MV-4-11 (cell line): ENCODE results near the gene FOXK1.
"Not testable (repeated sequence)": the region's sequence is repeated elsewhere in the genome, so short reads cannot be mapped to it uniquely, and the experiment has no call there.

Source experiments
- DNase-seq: peaks from one replicate; lab custom pipeline; 2025; lab: John Stamatoyannopoulos, UW

FOXK1 gene

GRCh38 chr7:4800926-4801838 lies 119.1 kb downstream of the FOXK1 start:
- DNase-seq: no peak

GRCh38 chr7:4801839-4802231 lies 119.7 kb downstream of the FOXK1 start:
- no peak for DNase-seq

- not testable (repeated sequence) for DNase-seq
These were observed 120.5 kb downstream of the FOXK1 start for GRCh38 chr7:4802577-4802976.

GRCh38 chr7:4803397-4804241 lies 121.5 kb downstream of the FOXK1 start:
- DNase-seq: no peak

GRCh38 chr7:4805110-4805983 lies 123.3 kb downstream of the FOXK1 start:
- DNase-seq: no peak

- DNase-seq: no peak
These were observed 123.8 kb downstream of the FOXK1 start for GRCh38 chr7:4805984-4806300.

- DNase-seq: no peak
These were observed 125.0 kb downstream of the FOXK1 start for GRCh38 chr7:4806983-4807597.

- no peak for DNase-seq
These were observed 125.5 kb downstream of the FOXK1 start for GRCh38 chr7:4807598-4808016.

- DNase-seq: no peak
These were observed 125.9 kb downstream of the FOXK1 start for GRCh38 chr7:4808026-4808425.

GRCh38 chr7:4808565-4808964 lies 126.5 kb downstream of the FOXK1 start:
- DNase-seq: no peak

GRCh38 chr7:4809091-4809591 lies 127.0 kb downstream of the FOXK1 start:
- peak; percentile 33 for DNase-seq

- no peak for DNase-seq
These were observed 127.6 kb downstream of the FOXK1 start for GRCh38 chr7:4809666-4810065.

GRCh38 chr7:4814433-4814832 lies 132.3 kb downstream of the FOXK1 start:
- DNase-seq: no peak

GRCh38 chr7:4815121-4815520 lies 133.0 kb downstream of the FOXK1 start:
- no peak for DNase-seq

- no peak for DNase-seq
These were observed 133.7 kb downstream of the FOXK1 start for GRCh38 chr7:4815609-4816418.

GRCh38 chr7:4816419-4817080 lies 134.5 kb downstream of the FOXK1 start:
- no peak for DNase-seq

- no peak for DNase-seq
These were observed 135.2 kb downstream of the FOXK1 start for GRCh38 chr7:4817178-4817901.

- no peak for DNase-seq
These were observed 136.1 kb downstream of the FOXK1 start for GRCh38 chr7:4818000-4818794.
